ENCODE data around the gene TBCD. TPM values are rescaled to one million over a fixed set of nuclear protein-coding genes. Genes with fewer than 3 reads are reported as not detected.
A peak's percentile ranks its signal among the peaks of the same experiment; 100 is the strongest.

Gene TBCD
- total RNA-seq, result 100 to 1,000 TPM in 2 of 9 donors, 10 to 100 TPM in 7; 43.2 to 112 (median 64.5) TPM
- polyA plus RNA-seq, result 100 to 1,000 TPM in 2 of 3 donors, 10 to 100 TPM in 1; 25.6 to 240 (median 159) TPM
- long read RNA-seq, donor 1, transcript TBCD-208 (3 exons, 776 nt), result major isoform, 13 of 22 reads
- long read RNA-seq, donor 1, partial matches to known transcripts, result 7 of 22 reads
- long read RNA-seq, donor 1, other reads (novel, unspliced or antisense), result 0 of 22 reads
- long read RNA-seq, donor 2, transcript TBCD-208 (3 exons, 776 nt), result major isoform, 16 of 34 reads
- long read RNA-seq, donor 2, partial matches to known transcripts, result 15 of 34 reads
- long read RNA-seq, donor 2, other reads (novel, unspliced or antisense), result 0 of 34 reads
- long read RNA-seq, donor 3, transcript TBCD-208 (3 exons, 776 nt), result major isoform, 5 of 7 reads
- long read RNA-seq, donor 3, partial matches to known transcripts, result 0 of 7 reads
- long read RNA-seq, donor 3, other reads (novel, unspliced or antisense), result 0 of 7 reads
- long read RNA-seq, donor 4, full-length matches to known transcripts, result 1 of 5 reads
- long read RNA-seq, donor 4, partial matches to known transcripts, result 3 of 5 reads
- long read RNA-seq, donor 4, other reads (novel, unspliced or antisense), result 1 of 5 reads
- long read RNA-seq, donor 5, full-length matches to known transcripts, result 8 of 32 reads
- long read RNA-seq, donor 5, partial matches to known transcripts, result 5 of 32 reads
- long read RNA-seq, donor 5, other reads (novel, unspliced or antisense), result 19 of 32 reads
- long read RNA-seq, donor 6, partial matches to known transcripts, result 1 of 1 reads
- long read RNA-seq, donor 6, other reads (novel, unspliced or antisense), result 0 of 1 reads
- long read RNA-seq, donor 7, transcript TBCD-208 (3 exons, 776 nt), result major isoform, 6 of 10 reads
- long read RNA-seq, donor 7, partial matches to known transcripts, result 0 of 10 reads
- long read RNA-seq, donor 7, other reads (novel, unspliced or antisense), result 0 of 10 reads
- long read RNA-seq, donor 8, full-length matches to known transcripts, result 14 of 26 reads
- long read RNA-seq, donor 8, partial matches to known transcripts, result 12 of 26 reads
- long read RNA-seq, donor 8, other reads (novel, unspliced or antisense), result 0 of 26 reads
- long read RNA-seq, donor 9, partial matches to known transcripts, result 0 of 5 reads
- long read RNA-seq, donor 9, other reads (novel, unspliced or antisense), result 0 of 5 reads
- long read RNA-seq, donor 10, partial matches to known transcripts, result 5 of 9 reads
- long read RNA-seq, donor 10, other reads (novel, unspliced or antisense), result 0 of 9 reads

DNA sequence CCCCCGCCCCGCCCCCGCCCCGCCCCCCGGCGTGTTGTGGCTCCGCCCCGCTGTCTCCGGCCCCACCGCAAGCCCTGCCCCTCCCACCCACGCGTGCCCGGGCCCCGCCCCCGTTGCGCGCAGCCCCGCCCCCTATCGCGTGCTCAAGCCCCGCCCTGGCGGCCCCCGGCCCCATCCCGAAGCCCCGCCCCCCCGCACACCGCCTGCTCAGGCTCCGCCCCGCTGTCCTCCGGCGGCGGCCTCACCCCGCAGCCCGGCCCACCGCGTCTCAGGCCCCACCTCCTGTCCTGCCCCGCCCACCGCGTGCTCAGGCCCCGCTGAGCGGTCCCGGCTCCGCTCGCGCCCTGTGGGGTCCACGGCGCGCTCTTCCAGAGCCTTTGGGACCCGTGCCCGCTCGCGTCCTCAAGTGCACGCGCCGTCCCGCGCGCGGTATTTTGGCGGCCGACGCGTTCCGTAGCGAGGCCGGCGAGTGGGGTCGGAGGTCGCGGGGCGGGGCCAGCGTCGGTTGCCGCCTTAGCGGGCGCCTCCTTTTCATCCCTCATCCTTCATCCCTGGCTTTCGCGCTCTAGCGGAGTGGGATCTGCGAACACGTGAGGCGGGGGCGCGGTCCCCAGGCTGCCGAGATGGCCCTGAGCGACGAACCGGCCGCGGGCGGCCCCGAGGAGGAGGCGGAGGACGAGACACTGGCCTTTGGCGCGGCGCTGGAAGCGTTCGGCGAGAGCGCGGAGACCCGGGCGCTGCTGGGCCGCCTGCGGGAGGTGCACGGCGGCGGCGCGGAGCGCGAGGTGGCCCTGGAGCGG is at the start of gene TBCD:
TSS of gene TBCD (plus strand) at position 495 of the 800 bp plus-strand sequence. CDS start at position 624, 129 bp downstream.
- Histone ChIP-seq H3K4me1 (replicated peaks in 1 of 2) (peaks cover 8 to 10% of the 10 kb centered on the region in 2 donors), H3K4me3 (peak within 1 kb of the TSS; percentile 27 to 92 (median 32)), H3K27ac (peak within 1 kb of the TSS; percentile 61 to 92 (median 79)), H3K9me3 (replicated peaks in 1 of 3) (no peaks in the 10 kb centered on the region), H3K27me3 (no peaks in the 10 kb centered on the region), H3K36me3 (replicated peaks in 1 of 2) (peaks cover 0 to 4% of the 10 kb centered on the region in 2 donors)
- TF ChIP-seq, protein P1, sequence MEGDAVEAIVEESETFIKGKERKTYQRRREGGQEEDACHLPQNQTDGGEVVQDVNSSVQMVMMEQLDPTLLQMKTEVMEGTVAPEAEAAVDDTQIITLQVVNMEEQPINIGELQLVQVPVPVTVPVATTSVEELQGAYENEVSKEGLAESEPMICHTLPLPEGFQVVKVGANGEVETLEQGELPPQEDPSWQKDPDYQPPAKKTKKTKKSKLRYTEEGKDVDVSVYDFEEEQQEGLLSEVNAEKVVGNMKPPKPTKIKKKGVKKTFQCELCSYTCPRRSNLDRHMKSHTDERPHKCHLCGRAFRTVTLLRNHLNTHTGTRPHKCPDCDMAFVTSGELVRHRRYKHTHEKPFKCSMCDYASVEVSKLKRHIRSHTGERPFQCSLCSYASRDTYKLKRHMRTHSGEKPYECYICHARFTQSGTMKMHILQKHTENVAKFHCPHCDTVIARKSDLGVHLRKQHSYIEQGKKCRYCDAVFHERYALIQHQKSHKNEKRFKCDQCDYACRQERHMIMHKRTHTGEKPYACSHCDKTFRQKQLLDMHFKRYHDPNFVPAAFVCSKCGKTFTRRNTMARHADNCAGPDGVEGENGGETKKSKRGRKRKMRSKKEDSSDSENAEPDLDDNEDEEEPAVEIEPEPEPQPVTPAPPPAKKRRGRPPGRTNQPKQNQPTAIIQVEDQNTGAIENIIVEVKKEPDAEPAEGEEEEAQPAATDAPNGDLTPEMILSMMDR (IDR thresholded peaks at IDR 0.05), result no peak
- TF ChIP-seq POLR2A (IDR thresholded peaks at IDR 0.05), result peak in 1 of 2 donors; percentile 43
- DNase-seq, result peak; percentile 88 to 93 (median 91)
- intact Hi-C loops (cut with DNase I), result loop anchor here in 1 of 2 donors (10.0 kb wide), 1 partner anchor 107 kb away; the partner anchor contains the start of gene WDR45B
- 0 to 1% methylated on average over 85 to 106 of the region's 114 CpGs; no CpG with 5 or more reads in 2 of the 4 donors for WGBS, 4 donors

DNA sequence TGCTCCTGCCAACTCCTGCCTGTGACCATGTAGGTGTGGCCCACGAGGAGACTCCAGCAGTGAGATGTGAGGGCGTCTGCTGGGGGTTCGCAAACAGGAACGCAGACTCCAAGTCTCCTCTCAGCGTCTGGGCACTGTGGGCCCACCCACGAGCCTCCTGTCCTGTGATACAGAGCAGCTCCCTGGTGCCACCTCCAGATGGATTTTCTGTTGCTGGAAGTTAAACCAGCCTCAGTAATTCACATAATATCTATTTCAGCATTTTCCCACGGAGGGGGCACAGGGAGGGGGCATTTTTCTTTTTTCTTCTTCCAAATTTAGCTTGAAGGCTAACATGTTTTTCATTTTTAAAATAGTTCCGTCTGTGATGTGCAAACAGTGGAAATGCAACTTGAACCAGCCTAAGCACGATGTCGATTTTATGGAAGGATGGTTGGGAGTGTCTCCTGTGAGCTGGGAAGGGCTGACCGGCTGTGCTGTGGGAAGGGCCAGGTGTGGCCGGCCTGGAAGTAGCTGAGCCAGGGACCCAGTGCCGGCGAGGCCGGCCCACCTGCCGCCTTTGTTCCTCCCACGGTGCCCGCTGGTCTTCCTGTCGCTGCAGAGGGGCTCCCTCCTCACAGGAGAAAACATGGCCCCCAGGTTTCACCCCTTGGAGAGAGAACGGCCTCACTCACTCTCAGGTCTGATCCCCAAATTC is 49.5 kb upstream of the TBCD start:
- 51 to 70% (median 63%) methylated on average over 9 to 20 of the region's 20 CpGs for WGBS, 4 donors

More for the DNA sequence above, 49.5 kb upstream of the TBCD start:
- intact Hi-C loops (cut with DNase I), result loop anchor here in 1 of 2 donors (5.0 kb wide), 1 partner anchor 40 kb away; no protein-coding TSS in a partner anchor
- Histone ChIP-seq H3K36me3 (replicated peaks in 1 of 2) (no peaks in the 10 kb centered on the region), H3K27ac (no peak overlapping the region), H3K4me1 (replicated peaks in 1 of 2) (peaks cover 6% of the 10 kb centered on the region in 2 donors), H3K4me3 (no peak overlapping the region), H3K27me3 (no peaks in the 10 kb centered on the region), H3K9me3 (replicated peaks in 1 of 3) (no peaks in the 10 kb centered on the region)
- no peak for TF ChIP-seq POLR2A (IDR thresholded peaks at IDR 0.05)
- TF ChIP-seq, protein P1 (IDR thresholded peaks at IDR 0.05), result no peak
- no peak for DNase-seq
